CD8-positive, alpha-beta memory T cell (primary cell): ENCODE measurements around the gene ITK. TPM values are rescaled to one million over a fixed set of nuclear protein-coding genes. Genes with fewer than 3 reads are reported as not detected.

ENCODE experiments used
- CTCF ChIA-PET: fragments of 350-600 bp; sonication (Branson Sonifier 250); formaldehyde crosslinking; loops from one replicate; lab custom pipeline; 2021; ENCODE audit warnings: antibody characterized with exemption; lab: Charles Lee
- POLR2A ChIA-PET: fragments of 350-600 bp; sonication (Branson Sonifier 250); formaldehyde crosslinking; loops from one replicate; lab custom pipeline; 2021; ENCODE audit warnings: antibody characterized with exemption; lab: Charles Lee
- DNase-seq, 5 donors: peaks; one replicate each; pipeline versions ENCODE4 v3.0.0 to v3.0.0-alpha.2; 2020 to 2022; ENCODE audit warnings: mixed read lengths in 1 of 5
- H3K27ac ChIP-seq: one replicate; pipeline ENCODE4 v1.7.0; 2013; ENCODE audit warnings: low read depth, mild to moderate bottlenecking, low read length, moderate library complexity
- H3K27me3 ChIP-seq: 2 replicates; pipeline ENCODE4 v1.7.0; 2013; ENCODE audit warnings: low read length, mild to moderate bottlenecking; ENCODE audit not compliant: insufficient read depth, poor library complexity, severe bottlenecking
- H3K36me3 ChIP-seq: 2 replicates; pipeline ENCODE4 v1.7.0; 2013; ENCODE audit warnings: mild to moderate bottlenecking, low read length, moderate library complexity; ENCODE audit not compliant: insufficient read depth
- H3K4me1 ChIP-seq: 2 replicates; pipeline ENCODE4 v1.7.0; 2013; ENCODE audit warnings: mild to moderate bottlenecking, low read length, moderate library complexity; ENCODE audit not compliant: insufficient read depth
- H3K4me3 ChIP-seq: 2 replicates; pipeline ENCODE4 v1.7.0; 2013; ENCODE audit warnings: mild to moderate bottlenecking, low read length
- H3K9me3 ChIP-seq: 2 replicates; pipeline ENCODE4 v1.7.0; 2013; ENCODE audit warnings: mild to moderate bottlenecking, low read length
- H3K27ac Mint-ChIP-seq, 8 donors: one replicate each; pipeline ENCODE4 v1.8.0; 2020 to 2021; ENCODE audit warnings: mixed read lengths in 8 of 8, mild to moderate bottlenecking in 6 of 8, inconsistent platforms in 3 of 8, moderate library complexity in 3 of 8
- H3K27me3 Mint-ChIP-seq, 2 donors: one replicate each; pipeline ENCODE4 v1.8.0; 2020 to 2021; ENCODE audit warnings: mixed read lengths in 2 of 2, mild to moderate bottlenecking in 1 of 2, moderate library complexity in 1 of 2
- H3K36me3 Mint-ChIP-seq, 3 donors: one replicate each; pipeline ENCODE4 v1.8.0; 2020 to 2021; ENCODE audit warnings: mixed read lengths in 3 of 3, inconsistent platforms in 1 of 3, mild to moderate bottlenecking in 1 of 3
- H3K4me1 Mint-ChIP-seq, 3 donors: one replicate each; pipeline ENCODE4 v1.8.0; 2020 to 2021; ENCODE audit warnings: mixed read lengths in 3 of 3, inconsistent platforms in 1 of 3, mild to moderate bottlenecking in 1 of 3
- H3K4me3 Mint-ChIP-seq, 7 donors: one replicate each; pipeline ENCODE4 v1.8.0; 2020 to 2021; ENCODE audit warnings: mixed read lengths in 7 of 7, mild to moderate bottlenecking in 6 of 7, moderate library complexity in 4 of 7, inconsistent platforms in 2 of 7
- H3K9me3 Mint-ChIP-seq, 5 donors: one replicate each; pipeline ENCODE4 v1.8.0; 2020 to 2022; ENCODE audit warnings: mixed read lengths in 5 of 5, mild to moderate bottlenecking in 3 of 5, moderate library complexity in 2 of 5, inconsistent platforms in 1 of 5
- polyA plus RNA-seq: library from polyadenylated mRNA; unstranded; fragments of 300-500 nt; fragmentation: Illumina TruSeq; gene quantifications from one replicate; pipeline ENCODE4 v1.2.3, GENCODE V29; 2021
- total RNA-seq, 2 experiments: library from RNA; stranded (reverse); gene quantifications; one replicate each; pipeline ENCODE4 v1.2.3, GENCODE V29; 2021

The ITK gene
- total and polyA plus RNA-seq, 3 experiments from 2014 or later: 129 to 162 (median 150) TPM

GRCh38 chr5:157217289-157218024 is 36.8 kb downstream of the ITK start:
- peak overlapping the region; percentile 11 for H3K4me3 ChIP-seq
- no peaks in the 10 kb centered on the region for H3K27me3 Mint-ChIP-seq
- H3K36me3 ChIP-seq: peaks cover 53% of the 10 kb centered on the region
- peaks cover 88 to 99% (median 97%) of the 10 kb centered on the region in 3 donors for H3K4me1 Mint-ChIP-seq
- peaks cover 42 to 96% (median 50%) of the 10 kb centered on the region in 3 donors for H3K36me3 Mint-ChIP-seq
- peaks cover 96% of the 10 kb centered on the region for H3K4me1 ChIP-seq
- no peaks in the 10 kb centered on the region for H3K9me3 Mint-ChIP-seq
- ChIA-PET CTCF (interaction anchor here (1.0 to 2.6 kb wide), 8 partner anchors 9 to 85 kb away, joined by 3 to 15 read pairs (median 5); no protein-coding TSS in a partner anchor), POLR2A (interaction anchor here (0.6 to 3.0 kb wide), 13 partner anchors 9 to 75 kb away, joined by 3 to 23 read pairs (median 4); partner anchors contain the start of gene MED7)
- peak in 3 of 5 donors; percentile 22 to 62 (median 53) for DNase-seq
- no peaks in the 10 kb centered on the region for H3K9me3 ChIP-seq
- peak overlapping the region; percentile 59 to 89 (median 81) for H3K4me3 Mint-ChIP-seq
- peak overlapping the region; percentile 63 to 97 (median 90) for H3K27ac Mint-ChIP-seq
- no peak overlapping the region for H3K27ac ChIP-seq
- no peaks in the 10 kb centered on the region for H3K27me3 ChIP-seq

GRCh38 chr5:157219491-157220271 is 39.0 kb downstream of the ITK start:
- CTCF ChIA-PET: interaction anchor here (1.1 to 2.2 kb wide), 3 partner anchors 12 to 71 kb away, joined by 3 to 9 read pairs (median 4); no protein-coding TSS in a partner anchor

GRCh38 chr5:157221959-157222358 is 41.3 kb downstream of the ITK start:
- Histone ChIP-seq H3K4me1 (peaks cover 93% of the 10 kb centered on the region), H3K27ac (no peak overlapping the region), H3K36me3 (peaks cover 54% of the 10 kb centered on the region), H3K4me3 (peak overlapping the region; percentile 13), H3K9me3 (no peaks in the 10 kb centered on the region), H3K27me3 (no peaks in the 10 kb centered on the region)
- Mint-ChIP-seq H3K36me3 (peaks cover 34 to 95% (median 46%) of the 10 kb centered on the region in 3 donors), H3K9me3 (no peaks in the 10 kb centered on the region), H3K4me1 (peaks cover 75 to 96% (median 92%) of the 10 kb centered on the region in 3 donors), H3K4me3 (peak overlapping the region; percentile 32 to 84 (median 76)), H3K27me3 (no peaks in the 10 kb centered on the region), H3K27ac (peak overlapping the region; percentile 75 to 99 (median 94))
- DNase-seq: no peak
- CTCF ChIA-PET: interaction anchor here (0.9 to 1.8 kb wide), 7 partner anchors 19 to 72 kb away, joined by 3 to 6 read pairs (median 3); no protein-coding TSS in a partner anchor
- POLR2A ChIA-PET: interaction anchor here (0.6 to 1.4 kb wide), 10 partner anchors 9 to 85 kb away, joined by 3 to 7 read pairs (median 3); partner anchors contain the start of gene MED7

More at GRCh38 chr5:157219491-157220271, 39.0 kb downstream of the ITK start:
- peaks cover 81 to 96% (median 92%) of the 10 kb centered on the region in 3 donors for H3K4me1 Mint-ChIP-seq
- peaks cover 57% of the 10 kb centered on the region for H3K36me3 ChIP-seq
- H3K4me1 ChIP-seq: peaks cover 95% of the 10 kb centered on the region
- H3K9me3 ChIP-seq: no peaks in the 10 kb centered on the region
- no peaks in the 10 kb centered on the region for H3K9me3 Mint-ChIP-seq
- H3K27me3 ChIP-seq: no peaks in the 10 kb centered on the region
- H3K27me3 Mint-ChIP-seq: no peaks in the 10 kb centered on the region
- H3K27ac ChIP-seq: no peak overlapping the region
- no peak for DNase-seq
- POLR2A ChIA-PET: interaction anchor here (1.0 to 3.0 kb wide), 5 partner anchors 14 to 77 kb away, joined by 3 to 23 read pairs (median 5); partner anchors contain the start of gene MED7
- peak overlapping the region; percentile 79 to 94 (median 87) for H3K27ac Mint-ChIP-seq
- peaks cover 39 to 94% (median 46%) of the 10 kb centered on the region in 3 donors for H3K36me3 Mint-ChIP-seq
- H3K4me3 Mint-ChIP-seq: peak overlapping the region in 6 of 7 donors; percentile 24 to 67 (median 44)
- H3K4me3 ChIP-seq: no peak overlapping the region

- H3K36me3 Mint-ChIP-seq: peaks cover 36 to 94% (median 47%) of the 10 kb centered on the region in 3 donors
- ChIA-PET POLR2A (interaction anchor here (0.6 to 1.4 kb wide), 6 partner anchors 32 to 80 kb away, joined by 3 to 7 read pairs (median 3); partner anchors contain the start of gene MED7), CTCF (no interaction called here)
- H3K27ac Mint-ChIP-seq: peak overlapping the region; percentile 75 to 99 (median 94)
- no peaks in the 10 kb centered on the region for H3K27me3 Mint-ChIP-seq
- peak in 4 of 5 donors; percentile 30 to 72 (median 62) for DNase-seq
- H3K9me3 ChIP-seq: no peaks in the 10 kb centered on the region
- no peaks in the 10 kb centered on the region for H3K27me3 ChIP-seq
- H3K36me3 ChIP-seq: peaks cover 49% of the 10 kb centered on the region
- no peak overlapping the region for H3K27ac ChIP-seq
- H3K9me3 Mint-ChIP-seq: no peaks in the 10 kb centered on the region
- H3K4me1 Mint-ChIP-seq: peaks cover 74 to 95% (median 91%) of the 10 kb centered on the region in 3 donors
- H3K4me1 ChIP-seq: peaks cover 92% of the 10 kb centered on the region
- peak overlapping the region; percentile 32 to 84 (median 76) for H3K4me3 Mint-ChIP-seq
- H3K4me3 ChIP-seq: peak overlapping the region; percentile 13
Measured at GRCh38 chr5:157222506-157223230, 42.0 kb downstream of the ITK start.

GRCh38 chr5:157225469-157226422 is 45.1 kb downstream of the ITK start:
- H3K9me3 Mint-ChIP-seq: no peaks in the 10 kb centered on the region
- H3K36me3 ChIP-seq: peaks cover 50% of the 10 kb centered on the region
- H3K4me1 ChIP-seq: peaks cover 77% of the 10 kb centered on the region
- H3K4me1 Mint-ChIP-seq: peaks cover 49 to 81% (median 71%) of the 10 kb centered on the region in 3 donors
- no peaks in the 10 kb centered on the region for H3K27me3 Mint-ChIP-seq
- peaks cover 31 to 90% (median 34%) of the 10 kb centered on the region in 3 donors for H3K36me3 Mint-ChIP-seq
- ChIA-PET POLR2A (interaction anchor here (0.5 to 1.7 kb wide), 5 partner anchors 9 to 83 kb away, joined by 3 to 4 read pairs (median 3); partner anchors contain the start of genes ITK and MED7), CTCF (interaction anchor here (0.6 to 2.6 kb wide), 8 partner anchors 10 to 83 kb away, joined by 3 to 10 read pairs (median 4); partner anchors contain the start of gene MED7)
- H3K4me3 Mint-ChIP-seq: peak overlapping the region in 6 of 7 donors; percentile 12 to 66 (median 50)
- peak overlapping the region; percentile 74 to 93 (median 88) for H3K27ac Mint-ChIP-seq
- H3K4me3 ChIP-seq: no peak overlapping the region
- DNase-seq: peak in 1 of 5 donors; percentile 19
- no peaks in the 10 kb centered on the region for H3K9me3 ChIP-seq
- H3K27ac ChIP-seq: no peak overlapping the region
- H3K27me3 ChIP-seq: no peaks in the 10 kb centered on the region

- no peak overlapping the region for H3K27ac ChIP-seq
- peaks cover 74% of the 10 kb centered on the region for H3K36me3 ChIP-seq
- H3K4me1 Mint-ChIP-seq: peaks cover 46 to 79% (median 74%) of the 10 kb centered on the region in 3 donors
- CTCF ChIA-PET: interaction anchor here (1.0 to 1.2 kb wide), 3 partner anchors 32 to 82 kb away, joined by 3 to 5 read pairs (median 3); no protein-coding TSS in a partner anchor
- H3K9me3 ChIP-seq: no peaks in the 10 kb centered on the region
- H3K4me3 ChIP-seq: no peak overlapping the region
- H3K27me3 Mint-ChIP-seq: no peaks in the 10 kb centered on the region
- peaks cover 26 to 90% (median 36%) of the 10 kb centered on the region in 3 donors for H3K36me3 Mint-ChIP-seq
- POLR2A ChIA-PET: interaction anchor here (0.6 to 1.0 kb wide), 2 partner anchors 9 to 30 kb away, joined by 3 read pairs; no protein-coding TSS in a partner anchor
- H3K4me3 Mint-ChIP-seq: no peak overlapping the region
- H3K27ac Mint-ChIP-seq: peak overlapping the region in 3 of 8 donors; percentile 47 to 81 (median 60)
- H3K27me3 ChIP-seq: no peaks in the 10 kb centered on the region
- peaks cover 72% of the 10 kb centered on the region for H3K4me1 ChIP-seq
- no peak for DNase-seq
- H3K9me3 Mint-ChIP-seq: no peaks in the 10 kb centered on the region
Measured at GRCh38 chr5:157230610-157231009, 50.0 kb downstream of the ITK start.
